Suppressor macrophage (primary cell): ENCODE data around the gene TSPAN5.

Experiments used
- DNase-seq, 4 experiments: peaks; one replicate each; pipeline ENCODE4 v3.0.0-alpha.2; 2020 to 2022

The TSPAN5 gene

DNA sequence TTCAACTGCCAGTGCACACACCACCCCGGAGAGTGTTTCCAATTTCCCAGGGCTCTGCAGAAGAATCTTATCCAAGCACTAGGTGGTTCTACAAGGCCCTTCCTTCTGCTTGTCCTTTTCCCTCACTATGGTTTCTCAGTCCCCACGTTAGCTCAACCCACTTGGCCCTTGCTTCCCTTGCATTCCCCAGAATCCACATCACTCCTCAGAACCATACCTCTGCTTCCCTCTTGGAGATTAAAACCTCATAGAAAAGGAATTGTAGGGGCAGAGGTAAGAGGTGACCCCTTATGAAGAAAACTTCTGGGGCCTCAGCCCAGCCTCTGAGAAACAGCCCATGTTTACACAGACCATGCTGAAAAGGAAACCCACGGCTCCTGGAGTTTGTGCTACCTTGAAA lies 42.4 kb downstream of the TSPAN5 start:
- no peak for DNase-seq

DNA sequence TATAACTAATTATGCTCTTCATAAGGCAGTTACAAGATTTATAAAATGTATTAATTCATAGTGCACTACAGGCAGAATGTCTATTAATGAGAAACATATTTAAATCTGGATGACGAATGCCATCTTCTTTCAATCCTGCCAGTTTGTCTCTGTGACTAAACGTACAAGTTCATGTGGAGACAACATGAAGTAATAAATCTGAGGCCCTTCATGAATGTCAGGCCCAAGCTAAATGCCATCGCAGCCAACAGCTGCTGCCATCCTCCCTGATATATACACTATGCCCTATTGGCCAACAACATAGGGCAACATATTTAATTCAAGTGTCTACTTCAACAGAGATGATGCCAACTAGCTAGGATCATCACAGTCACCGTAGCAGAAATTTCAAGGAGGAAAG lies 43.7 kb downstream of the TSPAN5 start:
- no peak for DNase-seq

DNA sequence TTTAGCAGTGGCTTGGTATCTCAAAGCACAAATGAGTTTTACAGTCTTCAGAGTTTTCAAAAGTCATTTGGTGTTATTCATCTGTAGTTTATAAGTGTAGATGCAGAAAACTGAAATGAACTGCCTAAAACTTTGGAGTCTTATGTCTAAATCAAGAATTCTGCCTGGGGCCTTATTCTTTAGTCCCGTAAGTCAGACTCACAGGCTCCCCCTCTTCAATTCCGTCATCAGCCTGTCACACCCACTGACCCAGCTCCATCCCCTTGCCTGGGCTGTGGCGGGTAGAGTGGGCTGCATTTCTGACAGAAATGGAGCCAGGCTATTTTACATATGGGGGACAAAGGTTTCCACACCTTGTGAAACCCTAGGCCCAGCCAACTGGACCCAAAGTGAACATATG lies 44.3 kb downstream of the TSPAN5 start:
- no peak for DNase-seq

DNA sequence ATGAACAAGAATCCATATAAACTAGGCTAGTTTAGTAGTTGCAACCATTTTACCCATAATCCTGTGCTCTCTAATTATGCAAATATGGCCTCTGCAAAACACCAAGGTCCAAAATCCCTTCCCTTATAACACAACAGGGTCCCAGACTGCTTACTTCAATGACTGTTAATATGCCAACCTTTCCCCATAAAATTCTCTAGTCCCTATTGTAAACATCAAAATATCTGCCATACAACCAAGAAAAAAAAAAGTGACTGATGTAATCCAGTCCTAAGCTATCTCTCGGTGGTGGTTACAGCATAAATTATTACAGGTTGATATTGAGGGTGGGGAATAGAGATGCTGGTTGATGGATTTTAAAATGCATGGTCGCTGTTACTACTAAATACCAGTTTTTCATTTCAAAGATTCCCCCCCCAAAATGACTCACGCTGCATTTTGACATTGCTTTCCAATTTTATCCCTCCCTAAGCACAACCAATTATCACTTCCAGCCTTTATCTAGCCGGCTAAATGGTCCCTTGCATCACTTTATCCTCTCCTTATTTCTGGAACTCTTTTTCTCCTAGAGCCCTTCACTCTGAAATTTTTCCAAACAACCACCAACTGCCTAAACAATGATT lies 44.8 kb downstream of the TSPAN5 start:
- DNase-seq: no peak

DNA sequence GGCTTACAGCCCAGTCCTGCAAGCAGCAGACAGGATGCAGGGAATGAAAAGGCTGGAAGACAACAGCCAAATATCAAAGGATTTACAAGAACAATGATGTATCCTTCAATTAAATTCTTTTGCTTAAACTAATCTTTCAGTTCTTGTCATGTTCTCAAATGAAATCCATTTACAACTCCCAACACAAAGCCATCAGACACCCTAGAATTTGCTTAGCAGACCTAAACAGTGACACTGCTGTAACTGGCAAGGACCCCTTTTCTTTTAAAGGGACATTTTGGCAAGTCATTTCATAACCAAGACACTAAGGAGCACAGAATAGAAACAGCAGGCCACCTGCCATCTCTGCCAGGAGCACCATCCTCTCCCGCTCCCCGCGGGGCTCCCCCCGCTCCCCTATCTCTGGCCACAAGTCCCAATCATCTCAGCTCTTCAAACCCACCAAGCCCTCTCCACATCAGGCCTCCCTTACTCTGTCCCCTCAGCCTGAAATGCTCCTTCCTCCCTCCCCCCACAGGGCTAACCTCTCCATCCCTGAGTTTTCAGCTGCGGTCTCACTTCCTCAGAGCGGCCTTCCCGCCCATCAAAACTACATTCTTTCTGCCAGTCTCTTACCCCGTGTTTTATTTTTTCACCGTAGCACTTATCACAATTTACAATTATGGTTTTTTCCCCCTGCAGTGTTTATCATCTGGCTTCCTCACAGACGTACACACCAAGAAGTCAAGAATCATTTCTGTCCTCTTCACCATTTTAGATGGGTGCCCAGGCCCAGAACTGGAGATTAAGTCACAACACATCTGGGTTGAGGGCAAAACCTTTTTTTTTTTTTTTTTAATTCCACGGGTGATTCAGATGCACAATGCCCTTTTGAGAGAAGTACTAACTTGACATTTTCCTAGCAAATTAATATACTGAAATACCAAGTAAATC lies 45.8 kb downstream of the TSPAN5 start:
- no peak for DNase-seq

DNA sequence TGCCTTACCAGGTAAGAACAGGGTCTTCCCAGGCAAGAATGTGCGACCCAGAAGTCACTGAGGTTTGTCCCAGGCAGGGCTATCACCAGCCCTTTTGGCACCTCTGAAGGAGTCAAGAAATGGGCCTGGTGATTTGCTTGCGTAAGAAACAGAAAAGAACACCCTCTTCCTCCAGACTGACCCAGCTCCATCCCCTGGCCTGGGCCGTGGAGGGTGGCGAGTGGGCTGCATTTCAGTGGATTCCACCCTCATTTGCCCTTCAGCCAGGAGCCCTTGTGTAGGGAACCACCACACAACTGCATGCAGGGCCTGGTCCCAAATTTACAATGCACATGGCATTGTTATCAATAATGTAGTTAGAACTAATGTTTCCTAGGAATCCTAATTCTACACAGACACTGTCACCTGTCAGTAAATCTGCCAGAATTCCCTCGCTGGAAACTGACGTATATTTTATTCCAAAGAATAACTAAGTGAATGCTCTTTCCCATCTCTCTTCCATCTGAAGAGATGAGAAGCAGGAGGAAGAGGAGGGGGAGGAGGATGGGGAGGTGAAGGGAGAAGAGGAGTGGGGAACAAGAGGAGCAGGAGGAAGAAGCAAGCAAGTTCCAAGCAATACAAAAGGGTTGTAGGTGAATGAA lies 46.6 kb downstream of the TSPAN5 start:
- no peak for DNase-seq

DNA sequence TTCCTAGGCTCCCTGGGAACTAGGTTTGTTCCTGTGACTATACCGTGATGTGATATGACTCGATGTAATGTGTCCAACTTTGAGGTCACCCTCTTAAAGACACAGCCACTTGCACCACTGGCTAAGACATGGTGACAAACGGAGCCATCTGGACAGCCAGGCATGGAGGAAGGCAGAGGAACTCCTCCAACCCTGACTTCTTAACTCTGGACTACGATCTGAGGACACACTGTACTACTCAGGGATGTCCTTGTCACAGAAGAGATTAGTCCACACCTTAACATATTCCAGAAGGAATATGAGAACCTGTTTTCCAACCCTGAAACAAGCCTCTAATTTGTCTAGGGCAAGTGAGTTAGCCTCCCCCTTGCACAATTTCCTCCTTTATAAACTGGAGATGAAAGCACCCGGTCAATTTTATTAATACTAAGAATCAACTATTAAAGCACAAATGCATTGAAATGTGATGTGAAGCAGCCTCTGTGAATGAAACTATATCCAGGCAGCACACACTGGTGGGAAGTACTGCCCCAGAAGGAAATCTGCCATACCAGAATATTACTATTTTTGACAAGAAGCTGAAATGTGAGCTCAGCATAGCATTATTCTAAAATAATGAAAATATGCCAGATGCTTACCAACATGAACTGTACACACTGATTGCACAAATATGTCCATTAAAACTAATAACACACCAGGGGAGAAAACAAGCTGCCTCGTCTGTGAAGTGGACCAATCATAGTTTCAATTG lies 47.3 kb downstream of the TSPAN5 start:
- no peak for DNase-seq

DNA sequence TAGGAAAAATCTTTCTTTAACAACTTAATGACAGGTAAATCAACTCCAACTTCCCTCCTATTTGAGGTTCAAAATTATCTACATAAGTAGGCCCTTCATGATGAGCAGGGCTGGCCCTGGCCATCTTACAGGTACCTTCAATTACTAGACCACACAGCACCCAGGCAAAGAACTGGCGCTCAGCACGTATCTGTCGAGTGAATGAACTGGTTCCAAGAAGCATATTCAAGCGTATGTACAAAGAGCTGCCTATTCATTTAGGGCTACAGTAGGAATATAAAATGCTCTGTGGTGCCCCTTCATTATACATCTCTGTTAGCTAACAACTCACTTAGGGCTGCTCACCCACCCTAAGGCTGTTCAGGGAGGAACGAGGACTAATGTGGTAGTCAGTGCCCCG lies 48.0 kb downstream of the TSPAN5 start:
- DNase-seq: no peak

DNA sequence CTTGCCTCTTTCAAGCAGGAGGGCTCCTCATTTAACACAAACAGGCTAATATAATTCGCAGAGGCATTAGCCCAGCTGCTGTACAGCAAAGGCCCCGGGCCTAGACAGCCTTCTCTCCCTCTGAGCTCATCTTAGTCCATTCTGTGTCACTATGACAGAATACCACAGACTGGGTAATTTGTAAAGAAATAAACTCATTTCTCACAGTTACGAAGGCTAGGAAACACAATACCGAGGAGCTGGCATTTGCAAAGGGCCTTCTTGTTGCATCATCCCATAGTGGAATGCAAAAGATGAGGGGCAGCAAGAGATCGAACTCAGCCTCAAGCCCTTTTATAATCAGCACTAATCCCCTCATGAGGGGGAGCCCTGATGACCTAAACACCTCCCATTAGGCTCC lies 48.5 kb downstream of the TSPAN5 start:
- DNase-seq: no peak

DNA sequence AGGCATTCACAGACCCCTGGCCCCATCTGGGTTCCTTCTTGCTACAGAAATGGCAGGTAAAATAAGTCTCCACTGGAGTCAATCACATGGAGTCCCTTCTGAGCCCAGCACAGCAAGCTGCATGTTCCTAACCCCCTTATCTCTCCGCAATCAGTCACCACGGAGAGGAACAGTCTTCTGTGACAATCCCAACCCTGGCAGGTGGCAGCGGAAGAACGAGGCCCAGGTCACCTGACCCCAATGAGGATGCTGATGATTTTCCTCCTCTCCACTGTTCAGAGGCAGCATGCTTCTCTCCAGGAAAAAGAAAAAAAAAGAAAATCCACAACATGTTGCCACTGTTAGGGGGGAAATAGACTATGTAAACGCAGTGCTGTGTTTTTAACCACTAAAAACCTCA lies 50.1 kb downstream of the TSPAN5 start:
- DNase-seq: no peak

DNA sequence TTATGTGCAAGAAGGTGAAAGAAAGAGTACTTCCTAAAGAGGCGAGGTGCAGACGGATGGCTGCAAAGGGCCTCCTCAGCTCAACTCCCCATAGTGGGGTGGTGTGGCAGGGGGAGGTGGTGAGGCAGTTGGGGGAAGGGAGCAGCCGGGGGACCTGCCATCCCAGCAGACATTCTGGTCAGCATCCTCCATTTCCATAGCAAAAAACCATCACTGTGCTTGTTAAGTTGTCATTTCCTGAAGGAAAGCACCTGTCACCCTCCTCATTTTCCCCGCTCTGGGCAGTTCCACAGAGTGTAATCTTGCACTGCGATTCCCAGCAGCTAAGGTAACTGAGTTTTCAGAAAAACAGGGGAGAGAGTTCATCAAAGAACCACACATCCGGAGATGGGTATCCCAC lies 51.5 kb downstream of the TSPAN5 start:
- no peak for DNase-seq

DNA sequence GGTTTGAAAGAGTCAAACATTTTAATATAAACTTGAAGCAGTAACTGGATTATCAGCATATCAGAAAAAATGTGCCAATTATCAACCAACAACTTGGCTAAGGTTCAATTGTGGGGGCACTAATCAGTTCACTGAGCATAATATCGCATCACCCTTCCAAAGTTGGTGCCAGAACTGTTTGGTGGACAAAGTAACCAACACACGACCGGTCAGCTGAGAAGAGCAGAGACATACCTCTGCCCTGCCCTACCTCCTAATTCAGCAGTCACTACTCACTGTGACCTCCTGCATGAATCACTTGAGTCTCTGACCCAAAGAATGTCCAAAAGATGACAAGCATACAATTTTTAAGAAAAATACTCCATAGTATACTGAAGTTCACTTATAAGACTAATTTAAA lies 53.2 kb downstream of the TSPAN5 start:
- DNase-seq: no peak

DNA sequence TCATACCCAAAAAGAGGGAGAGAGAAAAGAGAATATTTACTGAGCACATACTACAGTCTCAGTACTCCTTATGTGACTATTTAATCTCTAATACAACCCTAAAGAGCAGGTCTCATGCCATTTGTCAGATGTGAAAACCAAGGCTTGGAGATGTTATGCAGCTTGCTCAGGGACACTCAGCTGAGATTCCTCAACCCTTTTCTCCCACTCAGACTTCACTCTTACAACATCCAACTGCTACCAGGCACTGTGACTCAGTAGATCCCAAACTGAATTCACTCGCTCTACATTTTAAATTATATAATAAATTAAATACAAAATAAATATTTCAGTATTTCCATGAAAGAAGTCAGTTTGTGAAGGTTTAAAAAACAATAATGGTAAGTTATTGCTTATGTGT lies 53.7 kb downstream of the TSPAN5 start:
- DNase-seq: no peak

DNA sequence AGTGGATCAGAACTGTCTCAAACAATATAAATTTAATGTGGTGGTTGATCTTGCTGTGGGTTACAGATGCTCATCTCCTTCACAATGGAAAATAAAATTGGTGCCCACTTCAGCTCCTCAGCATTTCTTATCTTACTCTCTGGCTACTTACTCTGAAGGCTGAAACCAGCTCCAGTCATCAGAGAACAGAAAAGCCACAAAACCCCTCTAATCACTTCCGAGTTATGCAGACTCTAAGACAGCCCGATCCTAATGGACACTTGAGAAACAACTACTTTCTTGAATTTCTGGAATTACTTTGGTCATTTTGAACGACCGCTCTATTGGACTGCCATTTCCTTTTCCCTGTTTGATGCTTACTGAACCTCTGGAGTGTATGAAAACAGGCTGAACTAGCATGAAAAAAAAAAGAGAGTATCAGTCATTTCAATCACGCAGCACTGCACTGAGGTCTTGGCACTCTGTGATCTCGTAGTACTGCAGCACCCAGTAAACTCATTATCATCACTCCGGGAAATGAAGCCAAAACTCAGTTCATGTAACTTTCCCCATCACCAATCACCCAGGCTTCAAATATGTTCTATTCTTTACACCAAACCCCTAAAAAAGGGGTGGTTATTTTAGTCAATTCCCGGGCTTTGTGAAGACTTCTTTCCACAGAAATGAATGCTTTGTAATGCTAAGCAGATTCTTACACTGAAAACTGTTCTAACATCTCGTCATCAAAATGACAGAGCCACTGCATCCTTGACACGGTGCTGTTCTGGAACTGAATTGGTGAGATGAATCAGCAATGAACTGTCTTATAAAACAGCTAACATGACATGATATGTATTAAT lies 54.5 kb downstream of the TSPAN5 start:
- DNase-seq: no peak

DNA sequence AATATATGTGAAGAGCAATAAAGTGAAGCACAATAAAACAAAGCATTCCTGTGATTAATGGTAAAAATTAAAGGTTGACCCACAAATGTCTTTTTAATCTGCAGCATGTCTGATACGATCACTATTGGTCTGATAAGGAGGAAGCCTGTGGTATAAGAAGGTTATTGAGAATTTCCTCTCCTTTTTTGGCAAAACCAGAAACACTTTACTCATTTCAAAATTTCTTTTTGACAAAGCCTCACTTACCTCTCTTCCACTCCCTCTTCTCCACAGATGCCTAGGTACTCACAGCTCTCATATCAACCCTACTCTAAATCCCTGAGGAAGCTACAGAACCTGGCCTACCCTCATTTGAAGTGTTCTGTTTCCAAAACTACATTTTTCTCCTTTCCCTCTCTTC lies 56.1 kb downstream of the TSPAN5 start:
- no peak for DNase-seq

DNA sequence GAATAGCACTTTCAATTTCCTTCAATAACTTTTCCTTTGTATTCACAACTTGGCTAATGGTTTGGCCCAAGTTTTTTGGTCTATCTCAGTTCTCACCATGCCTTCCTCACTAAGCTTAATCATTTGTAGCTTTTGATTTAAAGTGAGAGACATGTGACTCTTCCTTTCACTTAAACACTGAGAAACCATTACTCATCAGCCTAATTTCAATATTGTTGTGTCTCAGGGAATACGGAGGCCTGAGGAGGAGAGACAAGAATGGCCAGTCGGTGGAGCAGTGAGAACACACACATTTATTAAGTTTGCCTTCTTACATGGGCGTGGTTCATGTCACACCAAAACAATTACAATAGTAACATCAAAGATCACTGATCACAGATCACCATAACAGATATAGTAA lies 56.7 kb downstream of the TSPAN5 start:
- DNase-seq: no peak

DNA sequence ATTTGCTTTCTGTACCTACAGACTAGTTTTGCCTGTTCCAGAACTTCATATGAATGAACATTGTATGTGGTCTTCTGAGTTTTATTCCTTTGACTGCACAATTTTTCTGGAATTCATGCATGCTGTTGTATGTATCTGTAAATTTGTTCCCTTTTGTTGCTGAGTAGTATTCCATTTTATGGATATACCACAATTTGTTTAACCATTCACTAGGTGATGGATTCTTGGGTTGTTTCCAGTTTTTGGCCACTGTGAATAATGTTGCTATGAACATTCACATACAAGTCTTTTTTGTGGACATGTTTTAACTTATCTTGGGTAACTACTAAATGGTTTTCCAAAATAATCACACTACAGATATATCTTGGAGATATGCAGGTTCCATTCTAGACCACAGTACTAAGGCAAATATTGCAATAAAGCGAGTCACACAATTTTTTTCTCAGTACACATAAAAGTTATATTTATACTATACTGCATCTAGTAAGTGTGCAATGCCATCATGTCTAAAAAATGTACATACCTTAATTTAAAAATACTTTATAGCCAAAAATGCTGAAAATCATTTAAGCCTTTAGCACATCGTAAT lies 58.7 kb downstream of the TSPAN5 start:
- DNase-seq: no peak

DNA sequence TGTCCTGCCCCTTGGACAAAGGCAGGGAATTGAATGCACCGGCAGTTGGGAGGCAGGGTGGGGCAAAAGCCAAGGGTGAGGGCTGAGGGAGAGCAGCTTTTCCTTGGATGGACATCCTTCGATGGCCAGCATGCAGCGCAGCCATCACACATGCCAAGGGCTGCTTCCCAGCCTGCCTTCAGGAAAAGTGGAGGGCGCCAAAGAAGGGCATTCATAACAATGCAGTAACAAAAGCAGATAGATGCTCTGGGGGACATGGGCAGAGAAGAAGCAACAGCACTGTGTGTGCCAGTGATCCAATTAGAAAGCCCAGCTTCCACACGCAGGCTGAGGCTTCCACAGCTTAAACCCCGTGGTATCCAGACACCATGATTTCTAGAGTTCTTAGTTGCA lies 71.5 kb downstream of the TSPAN5 start:
- no peak for DNase-seq

DNA sequence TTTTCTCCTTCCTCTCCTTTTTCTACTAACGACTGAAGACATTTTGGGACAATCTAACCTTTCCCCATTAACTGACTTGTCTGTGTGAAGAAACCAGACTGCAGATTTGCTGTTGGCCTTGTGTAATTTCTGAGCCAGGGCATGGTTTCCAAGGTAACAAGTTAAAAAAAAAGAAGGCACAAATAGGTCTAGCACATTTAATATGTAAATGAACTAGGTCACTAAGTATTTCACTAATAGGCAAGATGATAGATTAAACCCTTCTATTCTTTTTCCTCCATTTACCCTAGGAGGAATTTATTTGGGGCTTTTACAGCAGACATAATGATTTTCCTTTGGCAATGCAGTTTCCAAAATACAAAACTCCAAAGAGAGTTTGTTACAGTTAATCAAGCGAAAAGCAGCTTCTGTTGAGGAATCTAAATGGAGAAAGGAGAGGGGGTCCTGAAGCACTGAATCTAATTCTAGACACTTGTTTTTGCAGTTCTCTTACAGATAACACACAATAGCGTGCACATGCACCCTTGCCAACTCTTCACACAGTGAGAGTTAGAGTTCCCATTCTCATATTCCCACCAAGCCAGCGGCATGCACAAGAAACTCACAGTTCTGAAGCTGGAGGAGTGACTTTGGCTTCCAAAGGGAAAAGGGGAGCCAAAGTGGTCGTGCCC lies 72.0 kb downstream of the TSPAN5 start:
- DNase-seq: no peak

DNA sequence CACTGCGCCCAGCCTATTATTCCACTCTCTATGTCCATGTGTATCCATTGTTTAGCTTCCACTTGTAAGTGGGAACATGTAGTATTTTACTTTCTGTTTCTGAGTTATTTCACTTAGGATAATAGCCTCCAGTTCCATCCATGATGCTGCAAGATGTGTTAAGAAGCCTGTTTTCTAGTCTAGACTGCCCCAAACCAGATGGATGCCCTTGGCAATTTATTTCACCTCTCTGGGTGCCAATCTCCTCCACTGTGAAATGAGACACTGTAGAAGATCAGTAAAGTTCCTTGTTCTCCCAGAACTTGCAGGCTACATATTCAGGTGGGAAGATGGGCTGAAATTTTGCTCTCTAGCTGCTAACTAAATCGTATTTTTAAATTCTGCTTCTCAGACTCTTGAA lies 72.8 kb downstream of the TSPAN5 start:
- DNase-seq: no peak

DNA sequence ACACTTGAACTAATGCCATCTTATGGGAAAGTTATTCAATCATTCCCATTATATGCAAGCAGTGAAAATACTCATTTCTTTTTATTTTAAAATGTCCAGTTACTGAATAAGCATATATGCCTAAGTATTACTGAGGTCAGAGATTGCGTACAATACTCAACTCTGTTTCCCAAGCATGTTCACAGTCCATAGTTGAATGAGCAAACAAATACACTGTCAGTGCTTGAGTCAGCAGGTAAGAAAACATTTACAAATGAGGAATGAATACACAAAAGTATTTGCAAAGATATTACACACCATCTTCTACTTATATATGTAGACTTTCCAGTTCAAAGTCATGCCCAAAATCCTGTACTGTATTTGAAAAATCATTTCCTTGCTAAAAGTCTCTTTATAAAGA lies 74.1 kb downstream of the TSPAN5 start:
- no peak for DNase-seq
